ENCODE data around the gene SMAD5. TPM values are rescaled to one million over a fixed set of nuclear protein-coding genes. Genes with fewer than 3 reads are reported as not detected.

SMAD5 gene
- total RNA-seq, 1 donor from 2014 or later = 42.0 TPM

- no peak for ATAC-seq
- no peak for DNase-seq (ENCODE audit: missing footprints)
- intact Hi-C loops (cut with DNase I) = no loop called here
These were observed 23.1 kb upstream of the SMAD5 start for GRCh38 chr5:136109453-136110135.

GRCh38 chr5:136113606-136114005 is 19.0 kb upstream of the SMAD5 start:
- intact Hi-C loops (cut with DNase I) = no loop called here
- no peak for DNase-seq (ENCODE audit: missing footprints)
- no peak for ATAC-seq

GRCh38 chr5:136114414-136115125 is 18.1 kb upstream of the SMAD5 start:
- DNase-seq (ENCODE audit: missing footprints) (no peak), ATAC-seq (no peak)
- intact Hi-C loops (cut with DNase I) = no loop called here

- DNase-seq (ENCODE audit: missing footprints) (no peak), ATAC-seq (no peak)
- intact Hi-C loops (cut with DNase I) = no loop called here
These were observed 17.3 kb upstream of the SMAD5 start for GRCh38 chr5:136115183-136115865.

GRCh38 chr5:136120529-136120928 is 12.1 kb upstream of the SMAD5 start:
- ATAC-seq (no peak), DNase-seq (ENCODE audit: missing footprints) (no peak)

GRCh38 chr5:136123236-136123768 is 9.3 kb upstream of the SMAD5 start:
- DNase-seq (ENCODE audit: missing footprints) (no peak), ATAC-seq (no peak)
- intact Hi-C loops (cut with DNase I) = no loop called here

More at GRCh38 chr5:136120529-136120928, 12.1 kb upstream of the SMAD5 start:
- intact Hi-C loops (cut with DNase I) = no loop called here

- no peak for DNase-seq (ENCODE audit: missing footprints)
- intact Hi-C loops (cut with DNase I) = no loop called here
These were observed 5.1 kb upstream of the SMAD5 start for GRCh38 chr5:136127560-136127959.

GRCh38 chr5:136128481-136128880 is 4.2 kb upstream of the SMAD5 start:
- no peak for ATAC-seq
- DNase-seq (ENCODE audit: missing footprints) = no peak
- intact Hi-C loops (cut with DNase I) = no loop called here

More at GRCh38 chr5:136127560-136127959, 5.1 kb upstream of the SMAD5 start:
- no peak for ATAC-seq

GRCh38 chr5:136129445-136129844 is 3.2 kb upstream of the SMAD5 start:
- no peak for DNase-seq (ENCODE audit: missing footprints)

GRCh38 chr5:136130581-136130980 is 2.1 kb upstream of the SMAD5 start:
- DNase-seq (ENCODE audit: missing footprints) = no peak
- intact Hi-C loops (cut with DNase I) = no loop called here
- no peak for ATAC-seq

More at GRCh38 chr5:136129445-136129844, 3.2 kb upstream of the SMAD5 start:
- intact Hi-C loops (cut with DNase I) = no loop called here
- ATAC-seq = no peak

- ATAC-seq = no peak
- intact Hi-C loops (cut with DNase I) = loop anchor here (2.0 kb wide), 1 partner anchor 43 kb away; no protein-coding TSS in a partner anchor
- no peak for DNase-seq (ENCODE audit: missing footprints)
These were observed 558 bp upstream of the SMAD5 start for GRCh38 chr5:136132087-136132486.

- intact Hi-C loops (cut with DNase I) = loop anchor here (2.0 kb wide), 1 partner anchor 45 kb away; no protein-coding TSS in a partner anchor
- ATAC-seq (peak; percentile 36), DNase-seq (ENCODE audit: missing footprints) (peak; percentile 72)
These were observed 727 bp downstream of the SMAD5 start for GRCh38 chr5:136133222-136133921.

GRCh38 chr5:136133922-136134379 is 1.3 kb downstream of the SMAD5 start:
- no peak for DNase-seq (ENCODE audit: missing footprints)
- intact Hi-C loops (cut with DNase I) = loop anchor here (2.0 kb wide), 1 partner anchor 45 kb away; no protein-coding TSS in a partner anchor
- no peak for ATAC-seq

GRCh38 chr5:136134653-136135052 is 2.0 kb downstream of the SMAD5 start:
- ATAC-seq (no peak), DNase-seq (ENCODE audit: missing footprints) (no peak)
- intact Hi-C loops (cut with DNase I) = no loop called here

GRCh38 chr5:136135536-136135935 is 2.9 kb downstream of the SMAD5 start:
- ATAC-seq (no peak), DNase-seq (ENCODE audit: missing footprints) (no peak)
- intact Hi-C loops (cut with DNase I) = no loop called here

GRCh38 chr5:136137497-136138220 is 5.0 kb downstream of the SMAD5 start:
- no peak for DNase-seq (ENCODE audit: missing footprints)
- intact Hi-C loops (cut with DNase I) = no loop called here
- ATAC-seq = no peak

GRCh38 chr5:136141561-136141960 is 8.9 kb downstream of the SMAD5 start:
- intact Hi-C loops (cut with DNase I) = no loop called here
- DNase-seq (ENCODE audit: missing footprints) (no peak), ATAC-seq (no peak)

GRCh38 chr5:136143312-136143711 is 10.7 kb downstream of the SMAD5 start:
- no peak for ATAC-seq
- intact Hi-C loops (cut with DNase I) = no loop called here
- DNase-seq (ENCODE audit: missing footprints) = no peak
